GM23338 (cell line): ENCODE results near the gene GRID1. TPM values are rescaled to one million over a fixed set of nuclear protein-coding genes. Genes with fewer than 3 reads are reported as not detected.

Experiments used
- ATAC-seq: fragments of 200-7000 bp; cut with Tn5 transposase; 3 replicates; pipeline ENCODE4 v1.9.1; 2020
- DNase-seq: peaks from one replicate; pipeline ENCODE4 v3.0.0-alpha.2; 2015; ENCODE audit warnings: low spot score
- H2AFZ ChIP-seq: fragments of 200-600 bp; sonication (generic); 2 replicates; pipeline ENCODE4 v1.8.0; 2016; ENCODE audit warnings: antibody characterized with exemption, mild to moderate bottlenecking, moderate library complexity
- H3F3A ChIP-seq: fragments of 200-600 bp; sonication (generic); replicated peaks from 2 replicates; pipeline ENCODE4 v1.8.0; 2017; ENCODE audit warnings: antibody characterized with exemption, mixed run types, low read depth
- H3K27ac ChIP-seq: fragments of 200-600 bp; sonication (generic); 2 replicates; pipeline ENCODE4 v1.6.1; 2016; ENCODE audit warnings: low read depth
- H3K27me3 ChIP-seq: fragments of 200-600 bp; sonication (generic); 2 replicates; pipeline ENCODE4 v1.8.0; 2016; ENCODE audit warnings: mild to moderate bottlenecking, mixed run types, moderate library complexity; ENCODE audit not compliant: insufficient read depth
- H3K36me3 ChIP-seq: fragments of 200-600 bp; sonication (generic); 2 replicates; pipeline ENCODE4 v1.8.0; 2016; ENCODE audit warnings: mild to moderate bottlenecking; ENCODE audit not compliant: insufficient read depth
- H3K4me1 ChIP-seq: fragments of 200-600 bp; sonication (generic); 2 replicates; pipeline ENCODE4 v1.8.0; 2016; ENCODE audit warnings: mild to moderate bottlenecking, moderate library complexity; ENCODE audit not compliant: insufficient read depth
- H3K4me2 ChIP-seq: fragments of 200-600 bp; sonication (generic); 2 replicates; pipeline ENCODE4 v1.7.1; 2017; ENCODE audit warnings: mixed run types
- H3K4me3 ChIP-seq: fragments of 200-600 bp; sonication (generic); 2 replicates; pipeline ENCODE4 v1.6.1; 2016; ENCODE audit warnings: mixed run types
- H3K79me2 ChIP-seq: fragments of 200-600 bp; sonication (generic); replicated peaks from 2 replicates; pipeline ENCODE4 v1.8.0; 2017; ENCODE audit warnings: mild to moderate bottlenecking; ENCODE audit not compliant: insufficient read depth
- H3K9me2 ChIP-seq: fragments of 200-600 bp; sonication (generic); 2 replicates; pipeline ENCODE4 v1.8.0; 2017; ENCODE audit not compliant: insufficient read depth
- H4K20me1 ChIP-seq: fragments of 200-600 bp; sonication (generic); replicated peaks from 2 replicates; pipeline ENCODE4 v1.8.0; 2017; ENCODE audit warnings: mild to moderate bottlenecking; ENCODE audit not compliant: insufficient read depth
- H3K27ac Mint-ChIP-seq: 2 replicates; pipeline ENCODE4 v1.8.0; 2020; ENCODE audit warnings: inconsistent platforms, mild to moderate bottlenecking, moderate library complexity, mixed read lengths
- H3K27me3 Mint-ChIP-seq: 3 replicates; pipeline ENCODE4 v1.8.0; 2022; ENCODE audit warnings: low read depth, mild to moderate bottlenecking, moderate library complexity, mixed read lengths, inconsistent platforms; ENCODE audit not compliant: insufficient read depth, poor library complexity
- H3K36me3 Mint-ChIP-seq: 3 replicates; pipeline ENCODE4 v1.8.0; 2021; ENCODE audit warnings: low read depth, mild to moderate bottlenecking, inconsistent platforms, moderate library complexity, mixed read lengths
- H3K4me1 Mint-ChIP-seq: 3 replicates; pipeline ENCODE4 v1.8.0; 2020; ENCODE audit warnings: mild to moderate bottlenecking, inconsistent platforms, mixed read lengths
- H3K4me3 Mint-ChIP-seq: 3 replicates; pipeline ENCODE4 v1.8.0; 2021; ENCODE audit warnings: moderate library complexity, mild to moderate bottlenecking, inconsistent platforms, mixed read lengths
- H3K9me3 Mint-ChIP-seq: 3 replicates; pipeline ENCODE4 v1.8.0; 2020; ENCODE audit warnings: moderate library complexity, mild to moderate bottlenecking, inconsistent platforms, mixed read lengths
- CREB1 ChIP-seq: fragments of 250-450 bp; sonication (Bioruptor Pico); IDR thresholded peaks from 2 replicates; pipeline ENCODE4 v1.5.0; 2020; ENCODE audit warnings: low read depth, mild to moderate bottlenecking, moderate library complexity
- EZH2 ChIP-seq: fragments of 200-600 bp; sonication (generic); IDR thresholded peaks from one replicate; pipeline ENCODE4 v1.8.0; 2017; ENCODE audit warnings: antibody characterized with exemption, mild to moderate bottlenecking, low read depth; ENCODE audit not compliant: unreplicated experiment
- EZH2phosphoT487 ChIP-seq: fragments of 200-600 bp; sonication (generic); IDR thresholded peaks from one replicate; pipeline ENCODE4 v1.8.1; 2018; ENCODE audit warnings: antibody characterized with exemption; ENCODE audit not compliant: unreplicated experiment
- POLR2AphosphoS5 ChIP-seq: IDR thresholded peaks from 2 replicates; pipeline ENCODE4 v1.6.1; 2016; ENCODE audit warnings: antibody characterized with exemption, low read depth
- STAT1 ChIP-seq: IDR thresholded peaks from one replicate; pipeline ENCODE4 v1.6.1; 2016; ENCODE audit warnings: antibody characterized with exemption; ENCODE audit not compliant: unreplicated experiment
- ZNF114 ChIP-seq: fragments of 250-450 bp; sonication (Bioruptor Pico); IDR thresholded peaks from 2 replicates; pipeline ENCODE4 v1.5.0; 2020; ENCODE audit warnings: mild to moderate bottlenecking, moderate library complexity
- ZNF331 ChIP-seq: fragments of 250-450 bp; sonication (Bioruptor Pico); IDR thresholded peaks from 2 replicates; pipeline ENCODE4 v1.5.0; 2020; ENCODE audit warnings: low read depth, mild to moderate bottlenecking, moderate library complexity
- polyA plus RNA-seq: library from polyadenylated mRNA; unstranded; fragments of >200 nt; fragmentation: Nextera tagmentation; extraction: Ambion mirVana; gene quantifications from 2 replicates; pipeline ENCODE4 v1.2.1, GENCODE V29; 2016
- total RNA-seq: library from RNA; depleted of rRNA; stranded (reverse); fragments of >200 nt; shearing (Covaris generic); gene quantifications from 2 replicates; pipeline ENCODE4 v1.2.3, GENCODE V29; 2014
- TF ChIP-seq, protein P1 (sequence below), 2 experiments: fragments of 200-600 bp in 1 of 2; sonication (generic) in 1 of 2; conservative IDR thresholded peaks; 2 replicates each; pipeline versions ENCODE4 v1.5.1 to v1.6.1; 2016 to 2017; ENCODE audit warnings: antibody characterized with exemption in 2 of 2, low read depth in 2 of 2, mild to moderate bottlenecking in 2 of 2, moderate library complexity in 1 of 2
- TF ChIP-seq, protein P2 (sequence below): IDR thresholded peaks from 2 replicates; pipeline ENCODE4 v1.6.1; 2016; ENCODE audit warnings: antibody characterized with exemption
- TF ChIP-seq, protein P3 (sequence below): fragments of 250-450 bp; sonication (Bioruptor Pico); IDR thresholded peaks from 2 replicates; pipeline ENCODE4 v1.5.0; 2020; ENCODE audit warnings: mild to moderate bottlenecking, moderate library complexity

Gene GRID1
- total and polyA plus RNA-seq, 2 experiments from 2014 or later: 0.14 to 0.15 TPM

DNA sequence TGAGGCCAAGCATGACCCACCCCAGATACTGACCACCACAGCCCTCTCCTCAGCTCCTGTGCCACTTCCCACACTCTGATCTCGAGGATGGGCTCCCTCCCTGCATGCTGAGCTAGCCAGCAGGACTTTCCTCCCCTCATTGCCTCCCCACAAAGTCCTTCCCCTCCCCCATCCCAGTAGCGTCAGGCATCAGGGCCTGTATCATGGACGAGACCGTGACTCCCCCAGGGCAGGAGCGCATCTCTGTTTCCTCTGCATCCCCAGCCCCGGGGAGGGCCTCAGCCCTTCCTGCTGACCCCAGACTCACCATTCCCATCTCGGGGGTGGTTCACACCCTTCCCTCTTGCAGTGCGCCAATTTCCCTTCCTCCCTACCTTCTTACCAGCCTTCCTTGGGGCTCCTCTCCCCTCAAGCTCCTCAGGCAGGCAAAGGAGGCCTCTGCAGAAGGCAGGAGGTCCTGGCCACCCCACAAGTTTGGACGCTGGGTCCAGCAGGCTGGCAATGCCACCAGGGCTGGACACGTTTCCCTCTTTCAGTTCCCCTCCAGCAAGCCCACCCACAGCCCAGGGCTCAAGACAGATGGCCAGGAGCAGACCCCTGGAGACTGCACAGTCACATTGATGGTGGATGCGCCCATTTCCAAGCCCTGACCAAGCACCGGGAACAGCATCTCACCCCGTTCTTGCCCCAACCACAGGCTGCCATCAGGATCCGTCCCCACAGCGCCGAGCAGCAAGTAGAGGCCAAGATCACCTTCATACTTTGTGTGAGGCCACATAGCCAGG lies 36.5 kb downstream of the GRID1 start:
- no peak for DNase-seq
- Mint-ChIP-seq H3K4me3 (no peak overlapping the region), H3K36me3 (no peaks in the 10 kb centered on the region; the same call in 2 of the 3 replicates), H3K27me3 (peaks cover 13% of the 10 kb centered on the region), H3K4me1 (peaks cover 9% of the 10 kb centered on the region), H3K9me3 (peaks cover 3% of the 10 kb centered on the region; the same call in 1 of the 3 replicates), H3K27ac (no peak overlapping the region)
- H3K79me2 ChIP-seq: no peaks in the 10 kb centered on the region
- no peaks in the 10 kb centered on the region for H3K4me1 ChIP-seq
- ATAC-seq: no peak
- H3K9me2 ChIP-seq: no peaks in the 10 kb centered on the region
- H3K4me2 ChIP-seq: no peak overlapping the region
- H3K4me3 ChIP-seq: no peak overlapping the region
- no peaks in the 10 kb centered on the region for H3F3A ChIP-seq
- TF ChIP-seq POLR2AphosphoS5: no peak
- TF ChIP-seq STAT1: no peak
- TF ChIP-seq EZH2phosphoT487: no peak
- TF ChIP-seq, protein P1, sequence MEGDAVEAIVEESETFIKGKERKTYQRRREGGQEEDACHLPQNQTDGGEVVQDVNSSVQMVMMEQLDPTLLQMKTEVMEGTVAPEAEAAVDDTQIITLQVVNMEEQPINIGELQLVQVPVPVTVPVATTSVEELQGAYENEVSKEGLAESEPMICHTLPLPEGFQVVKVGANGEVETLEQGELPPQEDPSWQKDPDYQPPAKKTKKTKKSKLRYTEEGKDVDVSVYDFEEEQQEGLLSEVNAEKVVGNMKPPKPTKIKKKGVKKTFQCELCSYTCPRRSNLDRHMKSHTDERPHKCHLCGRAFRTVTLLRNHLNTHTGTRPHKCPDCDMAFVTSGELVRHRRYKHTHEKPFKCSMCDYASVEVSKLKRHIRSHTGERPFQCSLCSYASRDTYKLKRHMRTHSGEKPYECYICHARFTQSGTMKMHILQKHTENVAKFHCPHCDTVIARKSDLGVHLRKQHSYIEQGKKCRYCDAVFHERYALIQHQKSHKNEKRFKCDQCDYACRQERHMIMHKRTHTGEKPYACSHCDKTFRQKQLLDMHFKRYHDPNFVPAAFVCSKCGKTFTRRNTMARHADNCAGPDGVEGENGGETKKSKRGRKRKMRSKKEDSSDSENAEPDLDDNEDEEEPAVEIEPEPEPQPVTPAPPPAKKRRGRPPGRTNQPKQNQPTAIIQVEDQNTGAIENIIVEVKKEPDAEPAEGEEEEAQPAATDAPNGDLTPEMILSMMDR (conservative IDR thresholded peaks at IDR 0.05; ENCODE audit: low read depth in 2 of 2): no peak
- TF ChIP-seq, protein P2, sequence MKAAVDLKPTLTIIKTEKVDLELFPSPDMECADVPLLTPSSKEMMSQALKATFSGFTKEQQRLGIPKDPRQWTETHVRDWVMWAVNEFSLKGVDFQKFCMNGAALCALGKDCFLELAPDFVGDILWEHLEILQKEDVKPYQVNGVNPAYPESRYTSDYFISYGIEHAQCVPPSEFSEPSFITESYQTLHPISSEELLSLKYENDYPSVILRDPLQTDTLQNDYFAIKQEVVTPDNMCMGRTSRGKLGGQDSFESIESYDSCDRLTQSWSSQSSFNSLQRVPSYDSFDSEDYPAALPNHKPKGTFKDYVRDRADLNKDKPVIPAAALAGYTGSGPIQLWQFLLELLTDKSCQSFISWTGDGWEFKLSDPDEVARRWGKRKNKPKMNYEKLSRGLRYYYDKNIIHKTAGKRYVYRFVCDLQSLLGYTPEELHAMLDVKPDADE: no peak
- no peak for TF ChIP-seq CREB1
- TF ChIP-seq ZNF114 (CRISPR knock-in tag): no peak
- TF ChIP-seq EZH2: no peak
- TF ChIP-seq, protein P3, sequence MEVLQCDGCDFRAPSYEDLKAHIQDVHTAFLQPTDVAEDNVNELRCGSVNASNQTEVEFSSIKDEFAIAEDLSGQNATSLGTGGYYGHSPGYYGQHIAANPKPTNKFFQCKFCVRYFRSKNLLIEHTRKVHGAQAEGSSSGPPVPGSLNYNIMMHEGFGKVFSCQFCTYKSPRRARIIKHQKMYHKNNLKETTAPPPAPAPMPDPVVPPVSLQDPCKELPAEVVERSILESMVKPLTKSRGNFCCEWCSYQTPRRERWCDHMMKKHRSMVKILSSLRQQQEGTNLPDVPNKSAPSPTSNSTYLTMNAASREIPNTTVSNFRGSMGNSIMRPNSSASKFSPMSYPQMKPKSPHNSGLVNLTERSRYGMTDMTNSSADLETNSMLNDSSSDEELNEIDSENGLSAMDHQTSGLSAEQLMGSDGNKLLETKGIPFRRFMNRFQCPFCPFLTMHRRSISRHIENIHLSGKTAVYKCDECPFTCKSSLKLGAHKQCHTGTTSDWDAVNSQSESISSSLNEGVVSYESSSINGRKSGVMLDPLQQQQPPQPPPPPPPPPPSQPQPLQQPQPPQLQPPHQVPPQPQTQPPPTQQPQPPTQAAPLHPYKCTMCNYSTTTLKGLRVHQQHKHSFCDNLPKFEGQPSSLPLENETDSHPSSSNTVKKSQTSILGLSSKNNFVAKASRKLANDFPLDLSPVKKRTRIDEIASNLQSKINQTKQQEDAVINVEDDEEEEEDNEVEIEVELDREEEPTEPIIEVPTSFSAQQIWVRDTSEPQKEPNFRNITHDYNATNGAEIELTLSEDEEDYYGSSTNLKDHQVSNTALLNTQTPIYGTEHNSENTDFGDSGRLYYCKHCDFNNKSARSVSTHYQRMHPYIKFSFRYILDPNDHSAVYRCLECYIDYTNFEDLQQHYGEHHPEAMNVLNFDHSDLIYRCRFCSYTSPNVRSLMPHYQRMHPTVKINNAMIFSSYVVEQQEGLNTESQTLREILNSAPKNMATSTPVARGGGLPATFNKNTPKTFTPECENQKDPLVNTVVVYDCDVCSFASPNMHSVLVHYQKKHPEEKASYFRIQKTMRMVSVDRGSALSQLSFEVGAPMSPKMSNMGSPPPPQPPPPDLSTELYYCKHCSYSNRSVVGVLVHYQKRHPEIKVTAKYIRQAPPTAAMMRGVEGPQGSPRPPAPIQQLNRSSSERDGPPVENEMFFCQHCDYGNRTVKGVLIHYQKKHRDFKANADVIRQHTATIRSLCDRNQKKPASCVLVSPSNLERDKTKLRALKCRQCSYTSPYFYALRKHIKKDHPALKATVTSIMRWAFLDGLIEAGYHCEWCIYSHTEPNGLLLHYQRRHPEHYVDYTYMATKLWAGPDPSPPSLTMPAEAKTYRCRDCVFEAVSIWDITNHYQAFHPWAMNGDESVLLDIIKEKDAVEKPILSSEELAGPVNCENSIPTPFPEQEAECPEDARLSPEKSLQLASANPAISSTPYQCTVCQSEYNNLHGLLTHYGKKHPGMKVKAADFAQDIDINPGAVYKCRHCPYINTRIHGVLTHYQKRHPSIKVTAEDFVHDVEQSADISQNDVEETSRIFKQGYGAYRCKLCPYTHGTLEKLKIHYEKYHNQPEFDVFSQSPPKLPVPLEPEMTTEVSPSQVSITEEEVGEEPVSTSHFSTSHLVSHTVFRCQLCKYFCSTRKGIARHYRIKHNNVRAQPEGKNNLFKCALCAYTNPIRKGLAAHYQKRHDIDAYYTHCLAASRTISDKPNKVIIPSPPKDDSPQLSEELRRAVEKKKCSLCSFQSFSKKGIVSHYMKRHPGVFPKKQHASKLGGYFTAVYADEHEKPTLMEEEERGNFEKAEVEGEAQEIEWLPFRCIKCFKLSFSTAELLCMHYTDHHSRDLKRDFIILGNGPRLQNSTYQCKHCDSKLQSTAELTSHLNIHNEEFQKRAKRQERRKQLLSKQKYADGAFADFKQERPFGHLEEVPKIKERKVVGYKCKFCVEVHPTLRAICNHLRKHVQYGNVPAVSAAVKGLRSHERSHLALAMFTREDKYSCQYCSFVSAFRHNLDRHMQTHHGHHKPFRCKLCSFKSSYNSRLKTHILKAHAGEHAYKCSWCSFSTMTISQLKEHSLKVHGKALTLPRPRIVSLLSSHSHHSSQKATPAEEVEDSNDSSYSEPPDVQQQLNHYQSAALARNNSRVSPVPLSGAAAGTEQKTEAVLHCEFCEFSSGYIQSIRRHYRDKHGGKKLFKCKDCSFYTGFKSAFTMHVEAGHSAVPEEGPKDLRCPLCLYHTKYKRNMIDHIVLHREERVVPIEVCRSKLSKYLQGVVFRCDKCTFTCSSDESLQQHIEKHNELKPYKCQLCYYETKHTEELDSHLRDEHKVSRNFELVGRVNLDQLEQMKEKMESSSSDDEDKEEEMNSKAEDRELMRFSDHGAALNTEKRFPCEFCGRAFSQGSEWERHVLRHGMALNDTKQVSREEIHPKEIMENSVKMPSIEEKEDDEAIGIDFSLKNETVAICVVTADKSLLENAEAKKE: no peak
- no peak for TF ChIP-seq ZNF331
- no peaks in the 10 kb centered on the region for H3K36me3 ChIP-seq
- H2AFZ ChIP-seq: no peak overlapping the region
- H3K27me3 ChIP-seq: no peaks in the 10 kb centered on the region
- no peaks in the 10 kb centered on the region for H4K20me1 ChIP-seq
- no peak overlapping the region for H3K27ac ChIP-seq
